Progenitor cell of endocrine pancreas (in vitro differentiated cells): Measurements from ENCODE around the gene TRAK2. TPM values are rescaled to one million over a fixed set of nuclear protein-coding genes. Genes with fewer than 3 reads are reported as not detected.

Experiments used
- DNase-seq: peaks from one replicate; pipeline ENCODE4 v3.0.0; 2021; ENCODE audit warnings: low spot score; ENCODE audit not compliant: unreplicated experiment
- H3K27ac Mint-ChIP-seq: 2 replicates; pipeline ENCODE4 v1.8.0; 2021; ENCODE audit warnings: mild to moderate bottlenecking, moderate library complexity, mixed read lengths
- H3K27me3 Mint-ChIP-seq: 2 replicates; pipeline ENCODE4 v1.8.0; 2021; ENCODE audit warnings: mixed read lengths
- H3K36me3 Mint-ChIP-seq: 2 replicates; pipeline ENCODE4 v1.8.0; 2022; ENCODE audit warnings: mixed read lengths; ENCODE audit not compliant: insufficient read depth
- H3K4me1 Mint-ChIP-seq: 2 replicates; pipeline ENCODE4 v1.8.0; 2021; ENCODE audit warnings: low read depth, mixed read lengths
- H3K4me3 Mint-ChIP-seq: 2 replicates; pipeline ENCODE4 v1.8.0; 2021; ENCODE audit warnings: low read depth, mild to moderate bottlenecking, moderate library complexity, mixed read lengths
- H3K9me3 Mint-ChIP-seq: 2 replicates; pipeline ENCODE4 v1.8.0; 2021; ENCODE audit warnings: low read depth, mixed read lengths
- total RNA-seq: library from RNA; stranded (reverse); gene quantifications from 2 replicates; pipeline ENCODE4 v1.2.1, GENCODE V29; 2021
- TF ChIP-seq, protein P1 (sequence below): fragments of 200-600 bp; sonication (generic); IDR thresholded peaks from one replicate; pipeline ENCODE4 v1.5.0; 2021; ENCODE audit warnings: antibody characterized with exemption, mild to moderate bottlenecking; ENCODE audit not compliant: unreplicated experiment

TRAK2 gene
- total RNA-seq, 1 donor from 2014 or later, result 18.2 TPM

DNA sequence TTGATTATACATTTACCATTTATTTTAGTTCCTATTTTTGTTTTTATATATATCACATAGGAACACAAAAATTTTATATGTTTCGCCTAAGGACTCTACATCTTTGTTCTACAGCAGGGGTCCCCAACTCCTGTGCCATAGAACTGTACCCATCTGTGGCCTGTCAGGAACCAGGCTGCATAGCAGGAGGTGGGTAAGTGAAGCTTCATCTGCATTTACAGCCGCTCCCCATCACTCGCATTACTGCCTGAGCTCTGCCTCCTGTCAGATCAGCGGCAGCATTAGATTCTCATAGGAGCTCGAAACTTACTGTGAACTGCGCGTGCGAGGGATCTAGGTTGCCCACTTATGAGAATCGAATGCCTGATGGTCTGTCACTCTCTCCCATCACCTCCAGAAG, 25.3 kb downstream of the TRAK2 start:
- no peak overlapping the region for H3K27ac Mint-ChIP-seq
- TF ChIP-seq, protein P1, sequence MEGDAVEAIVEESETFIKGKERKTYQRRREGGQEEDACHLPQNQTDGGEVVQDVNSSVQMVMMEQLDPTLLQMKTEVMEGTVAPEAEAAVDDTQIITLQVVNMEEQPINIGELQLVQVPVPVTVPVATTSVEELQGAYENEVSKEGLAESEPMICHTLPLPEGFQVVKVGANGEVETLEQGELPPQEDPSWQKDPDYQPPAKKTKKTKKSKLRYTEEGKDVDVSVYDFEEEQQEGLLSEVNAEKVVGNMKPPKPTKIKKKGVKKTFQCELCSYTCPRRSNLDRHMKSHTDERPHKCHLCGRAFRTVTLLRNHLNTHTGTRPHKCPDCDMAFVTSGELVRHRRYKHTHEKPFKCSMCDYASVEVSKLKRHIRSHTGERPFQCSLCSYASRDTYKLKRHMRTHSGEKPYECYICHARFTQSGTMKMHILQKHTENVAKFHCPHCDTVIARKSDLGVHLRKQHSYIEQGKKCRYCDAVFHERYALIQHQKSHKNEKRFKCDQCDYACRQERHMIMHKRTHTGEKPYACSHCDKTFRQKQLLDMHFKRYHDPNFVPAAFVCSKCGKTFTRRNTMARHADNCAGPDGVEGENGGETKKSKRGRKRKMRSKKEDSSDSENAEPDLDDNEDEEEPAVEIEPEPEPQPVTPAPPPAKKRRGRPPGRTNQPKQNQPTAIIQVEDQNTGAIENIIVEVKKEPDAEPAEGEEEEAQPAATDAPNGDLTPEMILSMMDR, result no peak
- no peaks in the 10 kb centered on the region for H3K27me3 Mint-ChIP-seq
- H3K4me3 Mint-ChIP-seq, result no peak overlapping the region
- H3K9me3 Mint-ChIP-seq, result peaks cover 18% of the 10 kb centered on the region
- DNase-seq, result no peak
- H3K36me3 Mint-ChIP-seq, result peaks cover 18% of the 10 kb centered on the region
- no peaks in the 10 kb centered on the region for H3K4me1 Mint-ChIP-seq

DNA sequence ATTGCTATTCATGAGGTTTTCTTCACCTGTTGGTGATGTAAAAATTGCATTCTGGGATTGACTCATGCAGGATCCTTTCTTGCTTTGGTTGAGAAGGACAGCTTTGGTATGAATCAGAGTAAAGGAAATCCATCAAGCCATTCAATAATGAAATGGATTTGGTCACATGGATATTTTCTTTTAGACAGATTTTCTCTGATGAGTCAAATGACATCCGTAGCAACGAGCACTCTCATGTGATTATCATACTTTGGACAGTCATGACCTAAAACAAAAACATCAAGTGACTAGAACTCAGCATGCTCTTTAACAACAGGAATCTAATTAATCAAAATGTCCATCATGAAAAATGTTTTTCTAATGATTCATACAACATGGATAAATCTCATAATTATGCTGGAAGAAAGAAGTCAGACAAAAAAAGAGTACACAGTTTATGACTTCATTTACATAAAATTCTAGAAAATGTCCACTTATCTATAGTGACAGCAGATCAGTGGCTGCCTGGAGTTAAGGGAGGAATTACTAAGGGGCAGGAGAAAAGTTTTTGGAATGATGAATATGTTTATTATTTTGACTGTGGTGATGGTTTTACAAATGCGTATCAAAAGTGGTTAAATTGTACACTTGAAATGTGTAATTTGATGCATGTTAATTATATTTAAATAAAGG, 30.7 kb downstream of the TRAK2 start:
- H3K27me3 Mint-ChIP-seq, result no peaks in the 10 kb centered on the region
- TF ChIP-seq, protein P1, result no peak

DNA sequence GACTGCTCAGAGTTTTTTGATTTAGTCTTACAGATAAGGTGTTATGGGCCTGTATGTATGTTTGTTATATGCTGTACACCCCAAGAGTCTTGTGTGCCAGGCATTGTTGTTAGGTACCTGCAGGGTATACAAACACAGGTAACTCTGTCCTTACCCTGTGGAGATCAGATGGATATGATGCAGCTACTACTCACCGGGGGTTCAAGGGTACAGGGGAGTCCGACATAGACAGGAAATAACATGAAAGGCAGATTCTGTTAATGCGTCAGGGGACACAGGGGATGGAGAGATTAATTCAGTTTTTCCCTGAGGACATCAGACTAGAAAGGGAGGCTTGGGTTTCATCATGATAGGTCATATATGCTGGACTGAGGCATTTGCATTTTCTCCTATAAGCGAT, 31.3 kb downstream of the TRAK2 start:
- H3K9me3 Mint-ChIP-seq, result no peaks in the 10 kb centered on the region
- no peak overlapping the region for H3K4me3 Mint-ChIP-seq
- no peak for DNase-seq
- TF ChIP-seq, protein P1, result no peak
- no peaks in the 10 kb centered on the region for H3K4me1 Mint-ChIP-seq
- H3K36me3 Mint-ChIP-seq, result peaks cover 7% of the 10 kb centered on the region
- peak overlapping the region; percentile 2 for H3K27ac Mint-ChIP-seq
- no peaks in the 10 kb centered on the region for H3K27me3 Mint-ChIP-seq

More for the DNA sequence above, 30.7 kb downstream of the TRAK2 start:
- H3K9me3 Mint-ChIP-seq, result no peaks in the 10 kb centered on the region
- no peak for DNase-seq
- H3K27ac Mint-ChIP-seq, result no peak overlapping the region
- H3K36me3 Mint-ChIP-seq, result peaks cover 7% of the 10 kb centered on the region
- H3K4me3 Mint-ChIP-seq, result no peak overlapping the region
- H3K4me1 Mint-ChIP-seq, result no peaks in the 10 kb centered on the region

DNA sequence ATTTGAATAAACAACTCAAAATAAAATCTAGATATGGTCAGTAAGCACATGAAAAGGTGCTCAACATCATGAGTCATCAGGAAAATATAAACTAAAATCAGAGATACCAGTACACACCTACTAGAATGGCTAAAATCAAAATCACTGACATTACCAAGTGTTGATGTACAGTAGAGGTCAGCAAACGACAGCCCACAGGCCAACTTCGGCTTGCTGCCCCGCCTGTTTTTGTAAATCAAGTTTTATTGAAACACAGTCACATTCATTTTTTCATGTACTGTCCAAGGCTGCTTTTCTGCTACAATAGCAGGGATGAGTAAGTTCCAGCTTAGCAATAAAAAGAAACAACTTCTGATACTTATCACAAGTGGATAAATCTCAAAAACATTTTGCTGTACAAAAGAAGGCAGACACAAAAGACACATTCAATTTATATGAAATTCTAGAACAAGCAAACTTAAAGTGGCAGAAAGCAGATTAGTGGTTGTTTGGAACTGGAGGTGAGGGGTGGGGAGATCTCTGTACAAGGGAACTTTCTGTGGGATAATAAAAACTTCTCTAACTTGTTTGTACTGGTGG, 32.1 kb downstream of the TRAK2 start:
- Mint-ChIP-seq H3K4me1 (no peaks in the 10 kb centered on the region), H3K36me3 (peaks cover 7% of the 10 kb centered on the region), H3K27me3 (no peaks in the 10 kb centered on the region)

DNA sequence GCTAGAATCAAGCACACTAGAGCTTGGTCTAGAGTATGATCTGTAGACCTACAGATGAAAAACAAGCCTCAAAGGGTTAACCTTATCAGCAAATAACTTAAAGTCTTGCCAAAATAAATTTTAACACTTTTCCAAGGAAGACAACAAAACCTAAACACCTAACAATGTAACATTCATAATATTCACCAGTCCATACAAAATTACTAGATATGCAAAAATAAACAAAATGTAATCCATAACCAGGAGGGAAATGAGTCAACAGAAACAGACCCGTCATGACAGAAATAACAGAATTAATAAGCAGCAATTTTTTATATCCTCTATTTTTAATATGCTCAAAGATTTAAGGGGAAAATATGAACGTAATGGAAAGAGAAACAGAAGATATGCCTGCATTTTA, 36.1 kb downstream of the TRAK2 start:
- Mint-ChIP-seq H3K36me3 (peaks cover 9% of the 10 kb centered on the region), H3K9me3 (no peaks in the 10 kb centered on the region), H3K27me3 (no peaks in the 10 kb centered on the region), H3K27ac (no peak overlapping the region), H3K4me1 (no peaks in the 10 kb centered on the region), H3K4me3 (no peak overlapping the region)
- no peak for DNase-seq
- TF ChIP-seq, protein P1, result no peak

More for the DNA sequence above, 32.1 kb downstream of the TRAK2 start:
- no peak for DNase-seq
- Mint-ChIP-seq H3K9me3 (no peaks in the 10 kb centered on the region), H3K27ac (no peak overlapping the region), H3K4me3 (no peak overlapping the region)
- TF ChIP-seq, protein P1, result no peak
